Mucosa of descending colon (tissue), 3 donors: ENCODE measurements around the gene CABS1. TPM values are rescaled to one million over a fixed set of nuclear protein-coding genes. Genes with fewer than 3 reads are reported as not detected.

ENCODE experiments used
- ATAC-seq: fragments of 200-7000 bp; cut with Tn5 transposase; one replicate; pipeline ENCODE4 v1.9.1; 2020; ENCODE audit warnings: mild to moderate bottlenecking, moderate library complexity
- DNase-seq, 3 donors: peaks; one replicate each; pipeline ENCODE4 v3.0.0-alpha.2; 2020
- H3K36me3 ChIP-seq: fragments of 200-600 bp; one replicate; pipeline ENCODE4 v1.8.0; 2021; ENCODE audit warnings: low read depth, mild to moderate bottlenecking
- H3K4me1 ChIP-seq: fragments of 200-600 bp; one replicate; pipeline ENCODE4 v1.8.0; 2021; ENCODE audit warnings: low read depth, mild to moderate bottlenecking
- H3K4me3 ChIP-seq: fragments of 200-600 bp; one replicate; pipeline ENCODE4 v1.8.0; 2021; ENCODE audit warnings: mild to moderate bottlenecking
- H3K9me3 ChIP-seq: fragments of 200-600 bp; one replicate; pipeline ENCODE4 v1.8.0; 2021; ENCODE audit warnings: mild to moderate bottlenecking
- intact Hi-C, 2 donors: fragments of 100-400 bp; cut with DNase I in 1 of 2; cut with micrococcal nuclease in 1 of 2; formaldehyde crosslinking; loops; one replicate each; pipeline versions ENCODE4 v1.11.0 to v1.11.1; 2022; cut with DNase I, micrococcal nuclease
- total RNA-seq, 3 donors: library from RNA; stranded (reverse); fragmentation: NEBNext Ultra II Directional in 2 of 3; extraction: Animal tissue kit (Norgen Biotek cat#: 25700) in 2 of 3; gene quantifications; one replicate each; pipeline versions ENCODE4 v1.2.1 to v1.2.4, GENCODE V29; 2021 to 2023
- TF ChIP-seq, protein P1 (sequence below): fragments of 200-600 bp; IDR thresholded peaks from one replicate; pipeline ENCODE4 v1.8.0; 2022; ENCODE audit warnings: antibody characterized with exemption, mild to moderate bottlenecking
- donor health status: DM: no; HTN: no; CAD: no; lungs with moderate emphysema.
- donor health status: DM: no; HTN: no; CAD: no.
- donor health status: DM: no; HTN: yes; CAD: no.

The CABS1 gene
- total RNA-seq, 3 donors from 2014 or later, result not detected

DNA sequence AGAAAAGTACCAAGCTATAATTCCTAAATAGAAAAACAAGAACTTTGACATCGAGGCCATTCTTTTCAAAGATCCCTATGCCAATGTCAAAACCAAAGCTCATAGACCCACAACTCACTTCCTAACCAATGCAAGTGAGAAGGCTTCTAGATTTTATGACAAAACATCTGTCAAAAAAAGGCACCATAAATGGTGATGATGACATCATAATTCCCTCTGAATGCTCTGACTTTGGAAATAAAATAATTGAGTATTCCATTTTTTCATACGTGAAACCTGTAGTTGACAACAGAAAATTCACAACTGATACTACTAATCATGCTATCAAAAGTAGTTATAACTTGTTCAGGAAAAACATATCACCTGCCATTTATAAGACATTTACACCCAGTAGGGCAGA is 8.7 kb upstream of the CABS1 start:
- no peaks in the 10 kb centered on the region for H3K4me1 ChIP-seq
- no peaks in the 10 kb centered on the region for H3K36me3 ChIP-seq
- no peak overlapping the region for H3K4me3 ChIP-seq
- H3K9me3 ChIP-seq, result no peaks in the 10 kb centered on the region
- DNase-seq (no peak), ATAC-seq (no peak)
- TF ChIP-seq, protein P1, sequence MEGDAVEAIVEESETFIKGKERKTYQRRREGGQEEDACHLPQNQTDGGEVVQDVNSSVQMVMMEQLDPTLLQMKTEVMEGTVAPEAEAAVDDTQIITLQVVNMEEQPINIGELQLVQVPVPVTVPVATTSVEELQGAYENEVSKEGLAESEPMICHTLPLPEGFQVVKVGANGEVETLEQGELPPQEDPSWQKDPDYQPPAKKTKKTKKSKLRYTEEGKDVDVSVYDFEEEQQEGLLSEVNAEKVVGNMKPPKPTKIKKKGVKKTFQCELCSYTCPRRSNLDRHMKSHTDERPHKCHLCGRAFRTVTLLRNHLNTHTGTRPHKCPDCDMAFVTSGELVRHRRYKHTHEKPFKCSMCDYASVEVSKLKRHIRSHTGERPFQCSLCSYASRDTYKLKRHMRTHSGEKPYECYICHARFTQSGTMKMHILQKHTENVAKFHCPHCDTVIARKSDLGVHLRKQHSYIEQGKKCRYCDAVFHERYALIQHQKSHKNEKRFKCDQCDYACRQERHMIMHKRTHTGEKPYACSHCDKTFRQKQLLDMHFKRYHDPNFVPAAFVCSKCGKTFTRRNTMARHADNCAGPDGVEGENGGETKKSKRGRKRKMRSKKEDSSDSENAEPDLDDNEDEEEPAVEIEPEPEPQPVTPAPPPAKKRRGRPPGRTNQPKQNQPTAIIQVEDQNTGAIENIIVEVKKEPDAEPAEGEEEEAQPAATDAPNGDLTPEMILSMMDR, result no peak
- intact Hi-C loops, result no loop called here

DNA sequence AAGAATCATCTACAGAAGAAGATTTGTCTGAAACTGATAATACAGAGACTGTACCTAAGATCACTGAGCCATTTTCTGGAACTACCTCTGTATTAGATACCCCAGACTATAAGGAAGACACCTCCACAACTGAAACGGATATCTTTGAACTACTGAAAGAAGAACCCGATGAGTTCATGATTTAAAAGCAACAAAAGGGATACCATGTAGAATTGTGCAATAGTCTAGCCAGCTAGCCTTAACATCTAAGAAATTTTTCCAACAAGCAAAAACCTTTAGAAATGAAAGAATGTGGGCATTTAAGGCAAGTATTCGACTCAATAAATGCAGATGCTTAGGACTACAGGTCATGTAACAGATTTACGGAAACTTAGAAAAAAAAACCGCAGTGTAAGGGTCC is 1.3 kb downstream of the CABS1 start:
- no peaks in the 10 kb centered on the region for H3K4me1 ChIP-seq
- no peaks in the 10 kb centered on the region for H3K36me3 ChIP-seq
- DNase-seq, result no peak
- ATAC-seq, result no peak
- no peak overlapping the region for H3K4me3 ChIP-seq
- intact Hi-C loops, result no loop called here
- H3K9me3 ChIP-seq, result no peaks in the 10 kb centered on the region
- TF ChIP-seq, protein P1, result no peak

DNA sequence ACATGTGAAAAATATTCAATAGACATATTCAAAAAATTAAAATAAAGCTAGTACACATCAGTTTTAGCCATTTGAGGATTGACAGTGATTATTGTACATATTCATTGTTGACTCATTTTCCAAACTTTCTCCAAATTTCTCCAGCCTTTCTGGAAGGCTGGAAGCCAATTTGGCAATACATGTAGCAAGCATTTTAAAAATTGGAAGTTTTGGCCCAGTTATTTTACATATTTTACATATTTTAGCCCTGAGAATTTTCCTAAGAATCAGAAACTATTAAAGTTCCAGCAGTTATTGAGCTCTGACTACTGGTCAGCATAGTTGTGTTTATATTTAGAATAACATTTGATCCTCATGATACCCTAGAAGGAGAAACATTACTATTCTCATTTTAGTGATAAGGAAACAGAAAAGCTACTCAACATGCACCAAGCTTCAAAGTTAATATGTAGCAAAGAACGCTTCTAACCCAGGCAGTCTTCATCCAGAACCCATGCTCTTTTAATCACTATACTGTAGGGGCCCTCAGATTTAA is 3.2 kb downstream of the CABS1 start:
- intact Hi-C loops, result no loop called here
- TF ChIP-seq, protein P1, result no peak

DNA sequence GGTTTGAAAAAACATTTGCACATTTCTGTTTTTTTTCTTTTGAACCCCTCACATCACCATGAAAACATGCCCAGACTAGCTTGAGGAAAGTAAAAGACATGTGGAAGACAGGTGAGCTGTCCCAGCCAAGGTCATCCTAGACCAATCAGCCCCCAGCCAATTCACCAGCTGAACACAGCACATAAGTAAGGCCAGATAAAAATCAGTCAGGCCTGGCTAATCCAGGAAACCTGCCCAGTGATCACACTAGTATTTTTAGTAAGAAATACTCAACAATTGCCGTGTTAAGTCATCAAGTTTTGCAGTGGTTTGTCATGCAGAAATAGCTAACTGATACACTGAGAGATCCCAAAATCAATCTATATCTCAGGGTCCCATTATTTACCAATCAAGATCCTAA is 21.4 kb downstream of the CABS1 start:
- TF ChIP-seq, protein P1, result no peak
- no peaks in the 10 kb centered on the region for H3K9me3 ChIP-seq
- ATAC-seq (no peak), DNase-seq (no peak)
- no peak overlapping the region for H3K4me3 ChIP-seq
- intact Hi-C loops, result no loop called here
- no peaks in the 10 kb centered on the region for H3K36me3 ChIP-seq
- no peaks in the 10 kb centered on the region for H3K4me1 ChIP-seq

More for the DNA sequence above, 3.2 kb downstream of the CABS1 start:
- no peaks in the 10 kb centered on the region for H3K36me3 ChIP-seq
- ATAC-seq (no peak), DNase-seq (no peak)
- no peaks in the 10 kb centered on the region for H3K4me1 ChIP-seq
- no peak overlapping the region for H3K4me3 ChIP-seq
- H3K9me3 ChIP-seq, result no peaks in the 10 kb centered on the region

DNA sequence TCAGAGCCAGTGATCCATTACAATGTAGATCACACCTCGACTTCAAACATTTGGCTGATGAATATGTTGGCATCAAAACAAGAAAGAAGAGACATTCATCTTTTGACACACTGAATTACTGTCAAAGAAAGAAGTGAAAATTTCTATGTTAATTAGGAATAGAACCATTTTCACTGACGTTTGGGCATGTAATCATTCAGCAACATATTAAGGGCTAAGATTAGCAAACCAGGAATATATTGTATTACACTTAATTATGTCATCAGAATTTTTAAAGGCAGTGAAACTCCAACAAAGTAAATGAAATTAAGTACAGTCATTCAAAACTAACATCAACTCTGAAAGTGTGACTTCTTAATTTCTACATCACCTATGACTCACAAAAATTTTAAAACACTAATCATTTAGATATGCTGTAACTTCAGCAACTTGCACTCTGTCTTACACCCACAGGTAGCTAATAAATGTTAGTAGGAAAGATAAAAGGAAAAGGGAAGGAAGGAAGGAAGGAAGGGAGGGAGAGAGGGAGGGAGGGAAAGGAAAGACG is 24.4 kb downstream of the CABS1 start:
- no peaks in the 10 kb centered on the region for H3K36me3 ChIP-seq
- TF ChIP-seq, protein P1, result no peak
- no peak for ATAC-seq

DNA sequence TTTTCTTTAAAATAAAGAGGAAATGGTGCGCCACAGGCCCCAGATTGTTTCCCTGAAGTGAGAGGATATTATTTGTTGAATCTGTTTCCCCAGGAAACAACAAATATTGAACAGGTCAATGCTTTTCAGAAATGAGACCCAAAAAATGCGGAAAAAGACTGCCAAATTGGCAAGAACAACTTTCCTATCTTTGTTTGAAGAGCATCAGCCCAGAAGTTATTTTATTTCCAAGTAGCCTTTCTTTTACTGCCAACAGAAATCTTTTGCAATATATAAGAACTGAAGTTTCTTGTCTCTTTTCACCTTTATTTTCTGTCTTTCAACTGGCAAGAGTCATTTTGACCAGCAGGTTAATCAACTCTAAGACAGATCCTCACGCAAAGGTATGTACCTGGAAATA is 25.7 kb downstream of the CABS1 start, which contains the start of gene SMR3A:
TSS of gene SMR3A (plus strand) at position 301 of the 400 bp plus-strand sequence. CDS start 1,356 bp downstream, outside the sequence.
- H3K9me3 ChIP-seq, result no peaks in the 10 kb centered on the region
- DNase-seq (no peak), ATAC-seq (no peak)
- intact Hi-C loops, result no loop called here
- H3K4me3 ChIP-seq, result no peak within 1 kb of the TSS
- H3K4me1 ChIP-seq, result no peaks in the 10 kb centered on the region
- TF ChIP-seq, protein P1, result no peak
- no peaks in the 10 kb centered on the region for H3K36me3 ChIP-seq

More for the DNA sequence above, 24.4 kb downstream of the CABS1 start:
- intact Hi-C loops, result no loop called here
- no peak for DNase-seq
- Histone ChIP-seq H3K4me1 (no peaks in the 10 kb centered on the region), H3K4me3 (no peak overlapping the region), H3K9me3 (no peaks in the 10 kb centered on the region)
